Activated B cell treated with CpG ODN at 0.5 μM for 24 hours (primary cell): Measurements from ENCODE around the gene ZNF490. TPM values are rescaled to one million over a fixed set of nuclear protein-coding genes. Genes with fewer than 3 reads are reported as not detected.
"Not testable (repeated sequence)": the region's sequence is repeated elsewhere in the genome, so short reads cannot be mapped to it uniquely, and the experiment has no call there.

Source experiments
- ATAC-seq: fragments of 200-7000 bp; cut with Tn5 transposase; one replicate; pipeline ENCODE4 v1.10.0; 2021; ENCODE audit warnings: low read depth, mild to moderate bottlenecking, moderate library complexity
- CTCF ChIA-PET: fragments of 350-600 bp; sonication (Branson Sonifier 250); formaldehyde crosslinking; loops from one replicate; lab custom pipeline; 2021; ENCODE audit warnings: antibody characterized with exemption; lab: Charles Lee
- POLR2A ChIA-PET: fragments of 350-600 bp; sonication (Branson Sonifier 250); formaldehyde crosslinking; loops from one replicate; lab custom pipeline; 2021; ENCODE audit warnings: antibody characterized with exemption; lab: Charles Lee
- DNase-seq: peaks from one replicate; pipeline ENCODE4 v3.0.0; 2022
- H3K27ac Mint-ChIP-seq: one replicate; pipeline ENCODE4 v1.8.0; 2020; ENCODE audit warnings: mixed read lengths
- H3K27me3 Mint-ChIP-seq: one replicate; pipeline ENCODE4 v1.8.0; 2021; ENCODE audit warnings: mixed read lengths
- H3K36me3 Mint-ChIP-seq: one replicate; pipeline ENCODE4 v1.8.0; 2021; ENCODE audit warnings: low read depth, mixed read lengths
- H3K4me1 Mint-ChIP-seq: one replicate; pipeline ENCODE4 v1.8.0; 2021; ENCODE audit warnings: mixed read lengths
- H3K4me3 Mint-ChIP-seq: one replicate; pipeline ENCODE4 v1.8.0; 2020; ENCODE audit warnings: mild to moderate bottlenecking, mixed read lengths
- H3K9me3 Mint-ChIP-seq: one replicate; pipeline ENCODE4 v1.8.0; 2020; ENCODE audit warnings: mixed read lengths
- CTCF ChIP-seq: fragments of 200-600 bp; IDR thresholded peaks from one replicate; pipeline ENCODE4 v1.8.0; 2022; ENCODE audit warnings: antibody characterized with exemption, mild to moderate bottlenecking
- intact Hi-C: fragments of 100-400 bp; cut with micrococcal nuclease; formaldehyde crosslinking; loops from one replicate; pipeline ENCODE4 v1.15.1; 2024
- total RNA-seq: library from RNA; stranded (reverse); gene quantifications from 2 replicates; pipeline ENCODE4 v1.2.3, GENCODE V29; 2022

The ZNF490 gene
- total RNA-seq, 1 donor from 2014 or later = 15.6 TPM

- DNase-seq (no peak), ATAC-seq (no peak)
- Mint-ChIP-seq H3K4me3 (no peak overlapping the region), H3K9me3 (no peaks in the 10 kb centered on the region), H3K4me1 (peaks cover 8% of the 10 kb centered on the region), H3K36me3 (peaks cover 48% of the 10 kb centered on the region), H3K27ac (peak overlapping the region; percentile 14), H3K27me3 (no peaks in the 10 kb centered on the region)
- intact Hi-C loops = no loop called here
- POLR2A ChIA-PET = no interaction called here
- CTCF ChIA-PET = no interaction called here
- TF ChIP-seq CTCF = no peak
These were observed 35.9 kb upstream of the ZNF490 start for GRCh38 chr19:12646551-12646950.

- H3K27me3 Mint-ChIP-seq, POLR2A ChIA-PET, CTCF ChIA-PET, intact Hi-C loops, H3K4me3 Mint-ChIP-seq, H3K9me3 Mint-ChIP-seq, DNase-seq, ATAC-seq: not testable (repeated sequence)
- Mint-ChIP-seq H3K27ac (peak overlapping the region; percentile 24), H3K4me1 (peaks cover 18% of the 10 kb centered on the region), H3K36me3 (peaks cover 30% of the 10 kb centered on the region)
These were observed 33.1 kb upstream of the ZNF490 start for GRCh38 chr19:12643716-12644115.

- Mint-ChIP-seq H3K27me3 (no peaks in the 10 kb centered on the region), H3K36me3 (peaks cover 30% of the 10 kb centered on the region)
These were observed 31.9 kb upstream of the ZNF490 start for GRCh38 chr19:12642506-12642905.

GRCh38 chr19:12641456-12641855, 30.8 kb upstream of the ZNF490 start:
- no peak for DNase-seq
- Mint-ChIP-seq H3K27me3 (no peaks in the 10 kb centered on the region), H3K9me3 (no peaks in the 10 kb centered on the region), H3K27ac (peak overlapping the region; percentile 2), H3K4me1 (peaks cover 18% of the 10 kb centered on the region), H3K36me3 (peaks cover 23% of the 10 kb centered on the region), H3K4me3 (no peak overlapping the region)
- TF ChIP-seq CTCF = no peak
- ChIA-PET POLR2A (interaction anchor here (0.7 kb wide), 1 partner anchor 41 kb away, joined by 3 read pairs; no protein-coding TSS in a partner anchor), CTCF (interaction anchor here (1.5 kb wide), 1 partner anchor 24 kb away, joined by 3 read pairs; no protein-coding TSS in a partner anchor)
- ATAC-seq = no peak
- intact Hi-C loops = loop anchor here (2.0 kb wide), 1 partner anchor 29 kb away; no protein-coding TSS in a partner anchor

More at GRCh38 chr19:12642506-12642905, 31.9 kb upstream of the ZNF490 start:
- no peak for TF ChIP-seq CTCF
- POLR2A ChIA-PET = no interaction called here
- Mint-ChIP-seq H3K4me3 (no peak overlapping the region), H3K27ac (no peak overlapping the region), H3K9me3 (no peaks in the 10 kb centered on the region), H3K4me1 (peaks cover 15% of the 10 kb centered on the region)
- intact Hi-C loops = no loop called here
- ATAC-seq (no peak), DNase-seq (no peak)
- CTCF ChIA-PET = interaction anchor here (1.5 kb wide), 1 partner anchor 23 kb away, joined by 3 read pairs; no protein-coding TSS in a partner anchor

GRCh38 chr19:12639901-12640613, 29.4 kb upstream of the ZNF490 start:
- ATAC-seq = peak; percentile 95
- no peaks in the 10 kb centered on the region for H3K27me3 Mint-ChIP-seq
- no peaks in the 10 kb centered on the region for H3K9me3 Mint-ChIP-seq
- TF ChIP-seq CTCF = no peak
- H3K4me3 Mint-ChIP-seq = peak overlapping the region; percentile 79
- CTCF ChIA-PET = interaction anchor here (0.5 to 2.0 kb wide), 15 partner anchors 9 to 208 kb away, joined by 3 to 15 read pairs (median 4); partner anchors contain the start of genes MAN2B1, WDR83, ZNF490 and ZNF791
- H3K36me3 Mint-ChIP-seq = peaks cover 18% of the 10 kb centered on the region
- intact Hi-C loops = loop anchor here (1.0 to 2.0 kb wide), 4 partner anchors 25 to 76 kb away; no protein-coding TSS in a partner anchor
- DNase-seq = peak; percentile 75
- H3K4me1 Mint-ChIP-seq = peaks cover 23% of the 10 kb centered on the region
- H3K27ac Mint-ChIP-seq = peak overlapping the region; percentile 46
- POLR2A ChIA-PET = interaction anchor here (0.5 to 1.5 kb wide), 17 partner anchors 9 to 1043 kb away, joined by 3 to 18 read pairs (median 5); partner anchors contain the start of genes DHPS, MAN2B1, WDR83 and ZNF490
